ENCODE data around the gene NOL8.

NOL8 gene

DNA sequence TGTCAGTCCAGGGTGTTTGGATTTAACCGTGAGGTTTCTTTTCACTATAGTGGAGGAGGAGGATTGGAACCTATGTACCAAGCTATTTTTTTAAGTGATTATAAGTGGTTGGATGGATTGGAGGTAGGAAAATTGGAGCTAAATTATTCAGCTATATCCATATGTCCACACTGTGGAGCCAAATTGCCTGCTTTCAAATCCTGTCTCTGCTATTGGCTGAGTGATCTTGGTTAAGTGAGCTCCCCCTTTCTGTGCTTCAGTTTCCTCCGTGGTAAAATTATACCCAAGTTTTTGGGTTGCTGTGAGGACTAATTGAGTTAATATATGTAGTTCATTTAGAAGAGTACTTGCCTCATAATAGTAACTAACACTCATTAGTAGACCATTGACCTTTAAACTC is 3.1 kb upstream of the NOL8 start:
- no peak overlapping the region for H3K4me3 ChIP-seq (ENCODE audit: low read depth, low read length)
- no peaks in the 10 kb centered on the region for H3K9me3 ChIP-seq (ENCODE audit: control insufficient read depth, insufficient read depth, low read depth, low read length)
- no peak overlapping the region for H3K27ac ChIP-seq (ENCODE audit: extremely low read depth, low read depth, low read length)
- H3K4me1 ChIP-seq (ENCODE audit: control insufficient read depth, insufficient read depth, low read length), result no peaks in the 10 kb centered on the region
- peaks cover 0 to 10% of the 10 kb centered on the region in 2 experiments; a peak in 1 of 3 replicates for H3K36me3 ChIP-seq (ENCODE audit: control insufficient read depth in 2 of 2, insufficient read depth in 1 of 2, low read length in 2 of 2)
- ChIA-PET POLR2A (interaction anchor here (0.6 kb wide), 1 partner anchor 119 kb away, joined by 4 read pairs; no protein-coding TSS in a partner anchor), CTCF (interaction anchor here (0.6 to 1.8 kb wide), 11 partner anchors 26 to 472 kb away, joined by 3 to 13 read pairs (median 4); no protein-coding TSS in a partner anchor)
- TF ChIP-seq ZNF654 (tag by site-specific recombination; IDR thresholded peaks at IDR 0.05; ENCODE audit: low read depth) (peak; percentile 41), ZNF202 (tag by site-specific recombination; IDR thresholded peaks at IDR 0.05; ENCODE audit: borderline replicate concordance) (no peak), ZFP3 (tag by site-specific recombination; IDR thresholded peaks at IDR 0.05; ENCODE audit: low read depth) (no peak)

DNA sequence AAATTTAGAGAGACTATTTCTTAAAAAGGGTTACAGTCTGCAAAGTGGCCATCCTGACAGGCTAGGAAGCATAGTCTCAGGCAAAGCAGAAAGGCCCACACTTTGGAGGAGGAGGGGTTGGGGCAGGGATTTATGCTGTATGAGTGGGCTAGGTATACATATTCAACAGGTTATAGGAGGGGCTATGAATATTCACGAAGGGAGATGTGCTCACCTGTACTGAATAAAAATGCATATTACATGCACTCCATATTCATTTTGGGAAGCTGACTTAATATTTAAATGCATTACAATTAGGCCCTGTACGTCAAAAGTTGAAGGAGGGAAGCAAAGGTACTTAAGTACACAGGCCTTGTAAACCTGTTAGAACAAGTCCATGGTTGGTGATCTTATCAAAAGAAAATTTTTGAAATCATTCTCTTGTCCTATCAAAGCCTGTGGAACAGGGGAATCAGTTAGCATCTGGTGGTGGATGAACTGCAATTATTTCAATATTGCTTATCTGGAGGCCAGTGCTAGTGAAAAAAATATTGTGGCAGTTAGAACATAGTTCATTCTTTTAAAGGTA is 2.2 kb upstream of the NOL8 start:
- TF ChIP-seq ZBTB21 (tag by site-specific recombination; IDR thresholded peaks at IDR 0.05) (no peak), ZNF426 (tag by site-specific recombination; IDR thresholded peaks at IDR 0.05) (no peak), ZNF830 (tag by site-specific recombination; IDR thresholded peaks at IDR 0.05; ENCODE audit: low read depth) (no peak), ZNF23 (tag by site-specific recombination; IDR thresholded peaks at IDR 0.05; ENCODE audit: borderline replicate concordance) (no peak), SCRT1 (tag by site-specific recombination; IDR thresholded peaks at IDR 0.05; ENCODE audit: borderline replicate concordance) (peak; percentile 79; the same call in 1 of the 2 replicates), ZNF112 (tag by site-specific recombination; IDR thresholded peaks at IDR 0.05) (no peak), ZNF433 (tag by site-specific recombination; IDR thresholded peaks at IDR 0.05; ENCODE audit: low read depth) (no peak), SP7 (tag by site-specific recombination; IDR thresholded peaks at IDR 0.05) (no peak), SCRT2 (tag by site-specific recombination; IDR thresholded peaks at IDR 0.05) (peak; percentile 93), ZNF366 (tag by site-specific recombination; conservative IDR thresholded peaks at IDR 0.05) (no peak), ZNF292 (tag by site-specific recombination; IDR thresholded peaks at IDR 0.05; ENCODE audit: borderline replicate concordance, low read depth) (no peak), KLF10 (tag by site-specific recombination; IDR thresholded peaks at IDR 0.05) (no peak), ZBTB48 (tag by site-specific recombination; IDR thresholded peaks at IDR 0.05) (no peak), ZNF76 (tag by site-specific recombination; IDR thresholded peaks at IDR 0.05; ENCODE audit: borderline replicate concordance, low read depth) (no peak)
- Histone ChIP-seq H3K27ac (ENCODE audit: extremely low read depth, low read depth, low read length) (no peak overlapping the region), H3K4me1 (ENCODE audit: control insufficient read depth, insufficient read depth, low read length) (no peaks in the 10 kb centered on the region), H3K9me3 (ENCODE audit: control insufficient read depth, insufficient read depth, low read depth, low read length) (no peaks in the 10 kb centered on the region), H3K36me3 (ENCODE audit: control insufficient read depth in 2 of 2, insufficient read depth in 1 of 2, low read length in 2 of 2) (peaks cover 1 to 14% of the 10 kb centered on the region in 2 experiments; a peak in 2 of 3 replicates), H3K4me3 (ENCODE audit: low read depth, low read length) (no peak overlapping the region)
- ChIA-PET CTCF (interaction anchor here (1.6 to 2.2 kb wide), 3 partner anchors 188 to 307 kb away, joined by 4 to 14 read pairs (median 8); no protein-coding TSS in a partner anchor), POLR2A (no interaction called here)

DNA sequence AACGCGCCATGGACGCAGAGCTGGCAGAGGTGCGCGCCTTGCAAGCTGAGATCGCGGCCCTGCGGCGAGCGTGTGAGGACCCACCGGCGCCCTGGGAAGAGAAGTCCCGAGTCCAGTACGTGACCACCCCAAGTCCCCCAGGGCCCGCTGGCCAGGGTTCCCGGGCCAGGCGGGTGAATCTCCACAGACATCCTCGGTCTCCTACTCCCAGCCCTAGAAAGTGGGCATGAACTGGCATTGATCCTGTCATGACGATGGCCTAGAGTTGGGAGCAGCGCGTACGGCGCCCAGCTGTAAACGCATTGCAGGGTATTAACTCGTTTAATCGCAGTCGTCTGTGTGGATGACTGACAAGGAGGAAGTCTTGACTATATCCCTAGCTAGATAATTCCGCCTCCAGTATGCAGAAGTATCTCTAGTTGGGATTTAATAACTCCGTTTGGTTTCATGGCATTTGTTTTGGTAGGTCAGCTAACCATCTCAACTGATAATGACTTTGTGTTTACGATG is 896 bp upstream of the NOL8 start:
- H3K36me3 ChIP-seq (ENCODE audit: control insufficient read depth in 2 of 2, insufficient read depth in 1 of 2, low read length in 2 of 2), result peaks cover 9 to 22% of the 10 kb centered on the region in 2 experiments
- TF ChIP-seq ZNF48 (tag by site-specific recombination; IDR thresholded peaks at IDR 0.05) (no peak), ZNF660 (tag by site-specific recombination; IDR thresholded peaks at IDR 0.05) (0 out of 2 replicates have a peak, but pooled peaks have one; percentile 11), ZNF600 (tag by site-specific recombination; IDR thresholded peaks at IDR 0.05) (0 out of 2 replicates have a peak, but pooled peaks have one; percentile 18), ZBTB20 (tag by site-specific recombination; IDR thresholded peaks at IDR 0.05) (peak; percentile 51), ZNF335 (tag by site-specific recombination; conservative IDR thresholded peaks at IDR 0.05) (0 out of 2 replicates have a peak, but pooled peaks have one; percentile 40), ZNF366 (tag by site-specific recombination; conservative IDR thresholded peaks at IDR 0.05) (no peak)
- TF ChIP-seq, protein P1, sequence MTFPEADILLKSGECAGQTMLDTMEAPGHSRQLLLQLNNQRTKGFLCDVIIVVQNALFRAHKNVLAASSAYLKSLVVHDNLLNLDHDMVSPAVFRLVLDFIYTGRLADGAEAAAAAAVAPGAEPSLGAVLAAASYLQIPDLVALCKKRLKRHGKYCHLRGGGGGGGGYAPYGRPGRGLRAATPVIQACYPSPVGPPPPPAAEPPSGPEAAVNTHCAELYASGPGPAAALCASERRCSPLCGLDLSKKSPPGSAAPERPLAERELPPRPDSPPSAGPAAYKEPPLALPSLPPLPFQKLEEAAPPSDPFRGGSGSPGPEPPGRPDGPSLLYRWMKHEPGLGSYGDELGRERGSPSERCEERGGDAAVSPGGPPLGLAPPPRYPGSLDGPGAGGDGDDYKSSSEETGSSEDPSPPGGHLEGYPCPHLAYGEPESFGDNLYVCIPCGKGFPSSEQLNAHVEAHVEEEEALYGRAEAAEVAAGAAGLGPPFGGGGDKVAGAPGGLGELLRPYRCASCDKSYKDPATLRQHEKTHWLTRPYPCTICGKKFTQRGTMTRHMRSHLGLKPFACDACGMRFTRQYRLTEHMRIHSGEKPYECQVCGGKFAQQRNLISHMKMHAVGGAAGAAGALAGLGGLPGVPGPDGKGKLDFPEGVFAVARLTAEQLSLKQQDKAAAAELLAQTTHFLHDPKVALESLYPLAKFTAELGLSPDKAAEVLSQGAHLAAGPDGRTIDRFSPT (tag by site-specific recombination; IDR thresholded peaks at IDR 0.05), result peak; percentile 55; the same call in 1 of the 2 replicates
- TF ChIP-seq, protein P2, sequence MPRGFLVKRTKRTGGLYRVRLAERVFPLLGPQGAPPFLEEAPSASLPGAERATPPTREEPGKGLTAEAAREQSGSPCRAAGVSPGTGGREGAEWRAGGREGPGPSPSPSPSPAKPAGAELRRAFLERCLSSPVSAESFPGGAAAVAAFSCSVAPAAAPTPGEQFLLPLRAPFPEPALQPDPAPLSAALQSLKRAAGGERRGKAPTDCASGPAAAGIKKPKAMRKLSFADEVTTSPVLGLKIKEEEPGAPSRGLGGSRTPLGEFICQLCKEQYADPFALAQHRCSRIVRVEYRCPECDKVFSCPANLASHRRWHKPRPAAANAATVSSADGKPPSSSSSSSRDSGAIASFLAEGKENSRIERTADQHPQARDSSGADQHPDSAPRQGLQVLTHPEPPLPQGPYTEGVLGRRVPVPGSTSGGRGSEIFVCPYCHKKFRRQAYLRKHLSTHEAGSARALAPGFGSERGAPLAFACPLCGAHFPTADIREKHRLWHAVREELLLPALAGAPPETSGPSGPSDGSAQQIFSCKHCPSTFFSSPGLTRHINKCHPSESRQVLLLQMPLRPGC (tag by site-specific recombination; IDR thresholded peaks at IDR 0.05), result no peak
- H3K4me1 ChIP-seq (ENCODE audit: control insufficient read depth, insufficient read depth, low read length), result no peaks in the 10 kb centered on the region
- H3K4me3 ChIP-seq (ENCODE audit: low read depth, low read length), result peak overlapping the region; percentile 99
- POLR2A ChIA-PET, result interaction anchor here (0.5 to 1.4 kb wide), 12 partner anchors 31 to 344 kb away, joined by 3 to 7 read pairs (median 3); partner anchors contain the start of gene IPPK
- peak overlapping the region; percentile 86 for H3K27ac ChIP-seq (ENCODE audit: extremely low read depth, low read depth, low read length)
- CTCF ChIA-PET, result interaction anchor here (0.9 to 2.2 kb wide), 9 partner anchors 17 to 308 kb away, joined by 3 to 14 read pairs (median 4); no protein-coding TSS in a partner anchor
- no peaks in the 10 kb centered on the region for H3K9me3 ChIP-seq (ENCODE audit: control insufficient read depth, insufficient read depth, low read depth, low read length)

All from HEK293 (cell line).